KMS-11 (cell line): Measurements from ENCODE around the gene PLXNA4.

Experiments used
- H2AFZ ChIP-seq: fragments of 200-600 bp; sonication (generic); 2 replicates; pipeline ENCODE4 v1.6.1; 2016; ENCODE audit warnings: antibody characterized with exemption, mixed run types, low read depth
- H3K27ac ChIP-seq: fragments of 200-600 bp; sonication (generic); 2 replicates; pipeline ENCODE4 v1.6.1; 2016; ENCODE audit warnings: mild to moderate bottlenecking, mixed run types
- H3K27me3 ChIP-seq: fragments of 200-600 bp; sonication (generic); 2 replicates; pipeline ENCODE4 v1.6.1; 2017; ENCODE audit warnings: mild to moderate bottlenecking, low read depth, mixed run types, moderate library complexity; ENCODE audit not compliant: insufficient read depth
- H3K36me3 ChIP-seq: fragments of 200-600 bp; sonication (generic); 2 replicates; pipeline ENCODE4 v1.6.1; 2017; ENCODE audit warnings: mild to moderate bottlenecking, mixed run types; ENCODE audit not compliant: insufficient read depth
- H3K4me1 ChIP-seq: fragments of 200-600 bp; sonication (generic); 2 replicates; pipeline ENCODE4 v1.6.1; 2016; ENCODE audit warnings: mild to moderate bottlenecking, low read depth, mixed run types; ENCODE audit not compliant: poor library complexity, severe bottlenecking
- H3K4me2 ChIP-seq: fragments of 200-600 bp; sonication (generic); 2 replicates; pipeline ENCODE4 v1.7.0; 2016; ENCODE audit warnings: mild to moderate bottlenecking, mixed run types
- H3K4me3 ChIP-seq: fragments of 200-600 bp; sonication (generic); IDR thresholded peaks from 2 replicates; pipeline ENCODE4 v1.6.1; 2017; ENCODE audit warnings: low read depth, low read length, mixed read lengths; ENCODE audit not compliant: insufficient read depth
- H3K79me2 ChIP-seq: fragments of 200-600 bp; sonication (generic); 2 replicates; pipeline ENCODE4 v1.6.1; 2016; ENCODE audit warnings: low read depth, mixed run types; ENCODE audit not compliant: insufficient read depth
- H3K9ac ChIP-seq: fragments of 200-600 bp; sonication (generic); 2 replicates; pipeline ENCODE4 v1.6.1; 2016; ENCODE audit warnings: mild to moderate bottlenecking, mixed run types
- H4K20me1 ChIP-seq: fragments of 200-600 bp; sonication (generic); 2 replicates; pipeline ENCODE4 v1.6.1; 2016; ENCODE audit warnings: mild to moderate bottlenecking, mixed run types; ENCODE audit not compliant: insufficient read depth
- TF ChIP-seq, protein P1 (sequence below): fragments of 200-600 bp; sonication (generic); conservative IDR thresholded peaks from 2 replicates; pipeline ENCODE4 v1.6.1; 2017; ENCODE audit warnings: low read depth, mild to moderate bottlenecking, antibody characterized with exemption, low read length, moderate library complexity, mixed read lengths

The PLXNA4 gene

DNA sequence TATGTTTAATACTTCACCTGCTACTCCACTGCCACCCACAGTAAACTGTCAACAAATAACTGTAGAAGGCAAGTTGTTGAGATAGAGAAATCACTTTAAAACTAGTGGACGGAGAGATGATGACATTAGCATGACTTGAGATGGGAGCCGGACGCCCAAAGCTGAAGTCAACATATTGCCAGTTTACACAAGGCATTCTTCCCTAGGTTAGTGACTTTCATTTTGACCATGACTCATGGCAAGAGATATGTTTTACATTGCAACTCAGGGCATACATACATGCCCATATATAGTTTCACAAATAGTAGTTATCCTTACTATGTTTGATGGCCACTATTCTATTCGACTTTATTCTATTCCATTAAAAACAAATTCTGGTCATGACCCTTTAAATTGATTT lies 296.6 kb downstream of the PLXNA4 start:
- no peak overlapping the region for H3K4me2 ChIP-seq

DNA sequence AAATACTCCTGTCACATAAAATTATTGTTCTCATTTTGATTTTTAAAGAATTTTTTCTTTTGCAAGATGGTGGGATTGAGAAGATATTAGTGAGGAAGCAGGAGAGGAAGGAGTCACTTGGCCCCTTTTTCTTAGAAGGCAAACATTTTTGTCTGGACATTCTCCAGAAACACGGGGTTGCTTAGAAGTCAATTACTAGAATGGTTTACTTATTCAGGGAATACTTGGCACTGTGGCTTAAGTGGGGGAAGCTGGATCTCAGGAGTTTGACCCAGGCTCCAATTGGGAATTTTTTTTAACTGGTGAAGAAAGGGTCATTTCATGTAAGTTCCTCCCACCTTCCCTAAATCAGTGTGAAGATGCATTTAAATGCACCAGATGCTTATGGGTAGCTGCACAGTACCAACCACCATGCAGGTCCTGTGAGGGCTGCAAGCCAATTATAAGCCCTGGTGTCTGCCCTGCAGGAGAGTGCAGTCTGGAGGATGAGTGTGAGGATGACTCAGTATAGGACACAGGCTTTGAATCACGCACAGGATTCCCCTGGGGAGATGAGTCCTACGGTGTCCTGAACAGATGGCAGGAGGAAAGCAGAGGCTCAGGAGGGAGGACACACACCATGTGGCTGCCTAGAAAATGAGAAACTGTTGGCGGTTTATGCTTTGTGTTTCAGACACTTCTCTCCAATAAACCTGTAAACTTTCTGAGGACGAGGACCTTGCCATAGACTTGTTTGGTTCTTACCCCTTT lies 299.1 kb downstream of the PLXNA4 start:
- TF ChIP-seq, protein P1, sequence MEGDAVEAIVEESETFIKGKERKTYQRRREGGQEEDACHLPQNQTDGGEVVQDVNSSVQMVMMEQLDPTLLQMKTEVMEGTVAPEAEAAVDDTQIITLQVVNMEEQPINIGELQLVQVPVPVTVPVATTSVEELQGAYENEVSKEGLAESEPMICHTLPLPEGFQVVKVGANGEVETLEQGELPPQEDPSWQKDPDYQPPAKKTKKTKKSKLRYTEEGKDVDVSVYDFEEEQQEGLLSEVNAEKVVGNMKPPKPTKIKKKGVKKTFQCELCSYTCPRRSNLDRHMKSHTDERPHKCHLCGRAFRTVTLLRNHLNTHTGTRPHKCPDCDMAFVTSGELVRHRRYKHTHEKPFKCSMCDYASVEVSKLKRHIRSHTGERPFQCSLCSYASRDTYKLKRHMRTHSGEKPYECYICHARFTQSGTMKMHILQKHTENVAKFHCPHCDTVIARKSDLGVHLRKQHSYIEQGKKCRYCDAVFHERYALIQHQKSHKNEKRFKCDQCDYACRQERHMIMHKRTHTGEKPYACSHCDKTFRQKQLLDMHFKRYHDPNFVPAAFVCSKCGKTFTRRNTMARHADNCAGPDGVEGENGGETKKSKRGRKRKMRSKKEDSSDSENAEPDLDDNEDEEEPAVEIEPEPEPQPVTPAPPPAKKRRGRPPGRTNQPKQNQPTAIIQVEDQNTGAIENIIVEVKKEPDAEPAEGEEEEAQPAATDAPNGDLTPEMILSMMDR = no peak
- H3K4me2 ChIP-seq = no peak overlapping the region
- H3K4me3 ChIP-seq = no peak overlapping the region
- no peaks in the 10 kb centered on the region for H3K79me2 ChIP-seq
- no peaks in the 10 kb centered on the region for H3K27me3 ChIP-seq
- no peaks in the 10 kb centered on the region for H3K36me3 ChIP-seq
- H2AFZ ChIP-seq = no peak overlapping the region
- H3K4me1 ChIP-seq = peaks cover 11% of the 10 kb centered on the region
- H4K20me1 ChIP-seq = no peaks in the 10 kb centered on the region
- H3K9ac ChIP-seq = no peak overlapping the region
- H3K27ac ChIP-seq = no peak overlapping the region

More for the DNA sequence above, 296.6 kb downstream of the PLXNA4 start:
- Histone ChIP-seq H3K27ac (no peak overlapping the region), H3K36me3 (no peaks in the 10 kb centered on the region), H3K4me1 (peaks cover 11% of the 10 kb centered on the region), H3K79me2 (no peaks in the 10 kb centered on the region), H2AFZ (no peak overlapping the region), H3K4me3 (no peak overlapping the region), H3K9ac (no peak overlapping the region), H3K27me3 (no peaks in the 10 kb centered on the region), H4K20me1 (no peaks in the 10 kb centered on the region)
- TF ChIP-seq, protein P1 = no peak

DNA sequence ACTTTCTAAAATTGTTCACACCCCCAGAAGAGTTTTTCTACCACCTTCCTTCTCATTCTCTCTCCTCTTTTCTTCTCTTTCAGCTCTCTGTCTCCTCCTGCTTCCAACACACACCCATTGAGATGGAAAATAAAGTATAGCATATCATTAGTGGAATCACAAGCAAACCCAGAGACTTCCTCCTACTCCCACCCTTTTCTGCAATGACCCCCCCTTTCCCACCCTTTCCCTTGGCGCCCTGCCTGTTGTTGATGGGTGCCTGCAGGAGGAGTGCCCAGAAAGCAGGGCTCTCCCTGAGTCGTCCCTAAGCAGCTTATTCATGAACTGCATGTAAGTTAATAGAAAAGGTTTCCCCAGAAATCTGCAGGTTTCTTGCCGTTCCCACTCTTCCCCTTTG lies 300.0 kb downstream of the PLXNA4 start:
- Histone ChIP-seq H3K79me2 (no peaks in the 10 kb centered on the region), H3K27me3 (no peaks in the 10 kb centered on the region), H3K4me2 (no peak overlapping the region), H3K36me3 (no peaks in the 10 kb centered on the region), H4K20me1 (no peaks in the 10 kb centered on the region), H3K4me3 (no peak overlapping the region), H2AFZ (no peak overlapping the region), H3K27ac (no peak overlapping the region), H3K9ac (no peak overlapping the region), H3K4me1 (peaks cover 11% of the 10 kb centered on the region)
- TF ChIP-seq, protein P1 = no peak

DNA sequence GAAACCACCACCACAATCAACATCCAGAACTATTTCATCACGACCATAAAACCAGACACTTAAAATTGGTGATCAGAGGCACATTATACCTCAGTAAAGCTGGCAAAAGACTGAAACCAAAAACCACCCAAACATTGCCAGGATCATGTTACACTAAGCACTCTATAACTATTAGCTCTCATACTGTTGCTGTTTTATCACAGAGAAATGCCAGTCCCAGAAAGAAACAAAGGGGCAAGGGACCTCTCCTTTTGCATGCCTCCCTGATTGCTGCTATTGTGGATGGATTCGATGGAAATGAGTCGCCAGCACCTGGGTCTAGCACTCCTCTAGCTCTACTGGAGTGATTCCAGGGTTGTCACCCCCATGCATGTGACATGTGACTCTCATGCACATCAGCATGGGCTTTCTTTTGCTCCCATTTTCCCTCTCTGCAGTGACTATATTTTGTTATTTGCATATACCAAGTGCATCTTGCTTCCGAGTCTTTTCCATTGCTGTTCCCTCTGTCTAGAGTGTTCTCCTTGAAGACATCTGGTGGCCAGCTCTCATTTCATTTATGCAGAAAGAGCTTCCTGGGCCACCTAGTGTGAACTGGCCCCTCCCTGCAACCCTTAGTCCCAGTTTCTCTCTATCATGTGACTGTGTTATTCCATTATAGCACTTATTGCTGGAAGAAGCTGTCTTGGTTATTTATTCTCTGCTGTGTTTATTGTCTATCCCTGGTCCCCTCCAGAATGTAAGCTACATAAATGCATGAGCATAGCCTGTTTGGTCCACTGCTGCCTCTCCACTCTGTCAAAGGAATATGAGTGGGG lies 300.6 kb downstream of the PLXNA4 start:
- Histone ChIP-seq H3K4me1 (peaks cover 11% of the 10 kb centered on the region), H3K79me2 (no peaks in the 10 kb centered on the region), H3K36me3 (no peaks in the 10 kb centered on the region), H2AFZ (no peak overlapping the region), H3K4me2 (no peak overlapping the region), H3K27me3 (no peaks in the 10 kb centered on the region), H4K20me1 (no peaks in the 10 kb centered on the region), H3K4me3 (no peak overlapping the region), H3K9ac (no peak overlapping the region), H3K27ac (no peak overlapping the region)
- TF ChIP-seq, protein P1 = no peak
